Neural cell (in vitro differentiated cells): ENCODE data around the gene ADAMTS8. TPM values are rescaled to one million over a fixed set of nuclear protein-coding genes. Genes with fewer than 3 reads are reported as not detected.

Source experiments
- H2AFZ ChIP-seq: fragments of 200-600, 300-800 bp; sonication (generic), shearing (Covaris generic); 2 replicates; pipeline ENCODE4 v1.6.0; 2014; ENCODE audit warnings: low read depth, mild to moderate bottlenecking, antibody characterized with exemption, low read length, moderate library complexity
- H3F3A ChIP-seq: fragments of 200-600 bp; shearing (Covaris generic); 2 replicates; pipeline ENCODE4 v1.6.1; 2016; ENCODE audit warnings: mild to moderate bottlenecking, moderate library complexity, mixed read lengths, antibody characterized with exemption, low read length; ENCODE audit not compliant: insufficient read depth, poor library complexity, severe bottlenecking
- H3K27ac ChIP-seq: fragments of 200-600, 300-800 bp; sonication (generic), shearing (Covaris generic); 2 replicates; pipeline ENCODE4 v1.5.1; 2014; ENCODE audit warnings: mild to moderate bottlenecking, low read length, moderate library complexity
- H3K27me3 ChIP-seq: fragments of 300-800, 200-600 bp; sonication (generic), shearing (Covaris generic); 2 replicates; pipeline ENCODE4 v1.6.0; 2014; ENCODE audit warnings: mild to moderate bottlenecking, low read depth, low read length, moderate library complexity; ENCODE audit not compliant: insufficient read depth
- H3K36me3 ChIP-seq: fragments of 300-800, 200-600 bp; sonication (generic), shearing (Covaris generic); 2 replicates; pipeline ENCODE4 v1.5.1; 2014; ENCODE audit warnings: mild to moderate bottlenecking, antibody characterized with exemption, low read length, moderate library complexity; ENCODE audit not compliant: insufficient read depth
- H3K4me2 ChIP-seq: fragments of 300-800, 200-600 bp; sonication (generic), shearing (Covaris generic); 2 replicates; pipeline ENCODE4 v1.6.0; 2014; ENCODE audit warnings: mild to moderate bottlenecking, low read length
- H3K4me3 ChIP-seq: fragments of 300-800, 200-600 bp; sonication (generic), shearing (Covaris generic); 2 replicates; pipeline ENCODE4 v1.5.1; 2014; ENCODE audit warnings: mild to moderate bottlenecking, low read length, moderate library complexity
- H3K79me2 ChIP-seq: fragments of 200-600 bp; shearing (Covaris generic); replicated peaks from 2 replicates; pipeline ENCODE4 v1.6.0; 2014; ENCODE audit warnings: mild to moderate bottlenecking, low read length, moderate library complexity; ENCODE audit not compliant: insufficient read depth
- H3K9ac ChIP-seq: fragments of 300-800, 200-600 bp; sonication (generic), shearing (Covaris generic); 2 replicates; pipeline ENCODE4 v1.6.1; 2016; ENCODE audit warnings: mild to moderate bottlenecking, low read length, mixed read lengths
- H3K9me2 ChIP-seq: fragments of 200-600 bp; shearing (Covaris generic); 2 replicates; pipeline ENCODE4 v1.6.1; 2016; ENCODE audit warnings: mild to moderate bottlenecking, low read length, mixed read lengths; ENCODE audit not compliant: insufficient read depth
- H3K9me3 ChIP-seq: fragments of 200-600, 300-800 bp; sonication (generic), shearing (Covaris generic); 2 replicates; pipeline ENCODE4 v1.6.1; 2016; ENCODE audit warnings: mild to moderate bottlenecking, mixed run types, low read length, moderate library complexity, mixed read lengths
- H4K20me1 ChIP-seq: fragments of 200-600 bp; shearing (Covaris generic); 2 replicates; pipeline ENCODE4 v1.6.1; 2016; ENCODE audit warnings: mild to moderate bottlenecking, mixed run types; ENCODE audit not compliant: insufficient read depth
- CTCF ChIP-seq: fragments of 450-650 bp; IDR thresholded peaks from 2 replicates; pipeline ENCODE4 v1.5.1; 2014; ENCODE audit warnings: antibody characterized with exemption, mild to moderate bottlenecking, moderate library complexity; ENCODE audit not compliant: poor library complexity, severe bottlenecking
- EP300 ChIP-seq: fragments of 450-650 bp; conservative IDR thresholded peaks from 2 replicates; pipeline ENCODE4 v1.6.1; 2014; ENCODE audit warnings: antibody characterized with exemption, mild to moderate bottlenecking, moderate library complexity; ENCODE audit not compliant: poor library complexity, severe bottlenecking
- EZH2 ChIP-seq: fragments of 200-600, 300-800 bp; shearing (Covaris generic), sonication (generic); IDR thresholded peaks from 2 replicates; pipeline ENCODE4 v1.6.1; 2014; ENCODE audit warnings: antibody characterized with exemption, low read length, borderline replicate concordance, mild to moderate bottlenecking; ENCODE audit not compliant: insufficient read depth, poor library complexity, severe bottlenecking
- MXI1 ChIP-seq: fragments of 450-650 bp; conservative IDR thresholded peaks from 2 replicates; pipeline ENCODE4 v1.6.1; 2014; ENCODE audit warnings: antibody characterized with exemption, mild to moderate bottlenecking; ENCODE audit not compliant: poor library complexity, severe bottlenecking
- POLR2AphosphoS5 ChIP-seq: IDR thresholded peaks from 2 replicates; pipeline ENCODE4 v1.6.1; 2012
- RAD21 ChIP-seq: fragments of 450-650 bp; conservative IDR thresholded peaks from 2 replicates; pipeline ENCODE4 v1.6.1; 2014; ENCODE audit warnings: antibody characterized with exemption, mild to moderate bottlenecking, moderate library complexity
- REST ChIP-seq: IDR thresholded peaks from 2 replicates; pipeline ENCODE4 v1.6.1; 2012; ENCODE audit warnings: borderline replicate concordance
- SMC3 ChIP-seq: fragments of 450-650 bp; conservative IDR thresholded peaks from 2 replicates; pipeline ENCODE4 v1.6.1; 2014; ENCODE audit warnings: antibody characterized with exemption, mild to moderate bottlenecking, moderate library complexity; ENCODE audit not compliant: poor library complexity
- TAF1 ChIP-seq: IDR thresholded peaks from 2 replicates; pipeline ENCODE4 v1.6.1; 2012; ENCODE audit warnings: low read depth
- polyA plus RNA-seq: library from polyadenylated mRNA; depleted of rRNA; stranded (reverse); fragments of >200 nt; gene quantifications from 2 replicates; pipeline ENCODE4 v1.2.3, GENCODE V29; 2014

Gene ADAMTS8
- polyA plus RNA-seq, 1 donor from 2014 or later, result 0.94 TPM

- no peaks in the 10 kb centered on the region for H3K9me2 ChIP-seq
- H2AFZ ChIP-seq, result no peak overlapping the region
- H3K27ac ChIP-seq, result no peak overlapping the region
- H3K4me3 ChIP-seq, result no peak overlapping the region
- no peak overlapping the region for H3K4me2 ChIP-seq
- TF ChIP-seq CTCF, result no peak
- H3K79me2 ChIP-seq, result no peaks in the 10 kb centered on the region
- H3K9me3 ChIP-seq, result no peaks in the 10 kb centered on the region
- no peak overlapping the region for H3K9ac ChIP-seq
- no peaks in the 10 kb centered on the region for H3K36me3 ChIP-seq
- no peaks in the 10 kb centered on the region for H3F3A ChIP-seq
- no peaks in the 10 kb centered on the region for H4K20me1 ChIP-seq
- H3K27me3 ChIP-seq, result no peaks in the 10 kb centered on the region
Measured at GRCh38 chr11:130381317-130381716, 47.1 kb downstream of the ADAMTS8 start.

GRCh38 chr11:130380778-130381177, 47.6 kb downstream of the ADAMTS8 start:
- no peaks in the 10 kb centered on the region for H3K36me3 ChIP-seq
- H2AFZ ChIP-seq, result no peak overlapping the region
- no peaks in the 10 kb centered on the region for H3K9me3 ChIP-seq
- H4K20me1 ChIP-seq, result no peaks in the 10 kb centered on the region
- no peak overlapping the region for H3K4me2 ChIP-seq
- no peaks in the 10 kb centered on the region for H3K27me3 ChIP-seq
- no peaks in the 10 kb centered on the region for H3F3A ChIP-seq
- TF ChIP-seq EP300 (no peak), MXI1 (no peak), POLR2AphosphoS5 (no peak), REST (no peak), SMC3 (no peak), RAD21 (no peak), EZH2 (no peak), TAF1 (no peak), CTCF (no peak)
- no peak overlapping the region for H3K27ac ChIP-seq
- H3K9me2 ChIP-seq, result no peaks in the 10 kb centered on the region
- no peaks in the 10 kb centered on the region for H3K79me2 ChIP-seq
- no peak overlapping the region for H3K9ac ChIP-seq
- H3K4me3 ChIP-seq, result no peak overlapping the region
